Hypothalamus (tissue), 51 donors: ENCODE measurements around the gene ERCC5.

Experiments used
- DNase-seq, 51 donors: peaks; one replicate each; lab custom pipeline; 2025; lab: John Stamatoyannopoulos, UW

ERCC5 gene

GRCh38 chr13:102838982-102839381, 6.8 kb upstream of the ERCC5 start:
- DNase-seq, result no peak

GRCh38 chr13:102839462-102839861, 6.4 kb upstream of the ERCC5 start:
- no peak for DNase-seq

- DNase-seq, result no peak
Observed at GRCh38 chr13:102845289-102845629, 573 bp upstream of the ERCC5 start.

GRCh38 chr13:102846261-102847015, 606 bp downstream of the ERCC5 start:
- DNase-seq, result peak in 19 of 51 donors; percentile 13 to 81 (median 50)

- no peak for DNase-seq
Observed at GRCh38 chr13:102847272-102848234, 1.7 kb downstream of the ERCC5 start.

GRCh38 chr13:102848956-102849355, 3.1 kb downstream of the ERCC5 start:
- DNase-seq, result no peak

GRCh38 chr13:102852556-102852955, 6.7 kb downstream of the ERCC5 start:
- no peak for DNase-seq

GRCh38 chr13:102854675-102855074, 8.8 kb downstream of the ERCC5 start:
- no peak for DNase-seq

- DNase-seq, result no peak
Observed at GRCh38 chr13:102856557-102856956, 10.7 kb downstream of the ERCC5 start.

GRCh38 chr13:102862624-102863210, 16.9 kb downstream of the ERCC5 start:
- DNase-seq, result no peak

GRCh38 chr13:102863590-102863989, 17.8 kb downstream of the ERCC5 start:
- DNase-seq, result no peak

GRCh38 chr13:102868366-102868936, 22.6 kb downstream of the ERCC5 start:
- peak in 1 of 51 donors; percentile 10 for DNase-seq

GRCh38 chr13:102869948-102870676, 24.3 kb downstream of the ERCC5 start:
- peak in 1 of 51 donors; percentile 41 for DNase-seq

- peak in 45 of 51 donors; percentile 2 to 77 (median 41) for DNase-seq
Observed at GRCh38 chr13:102870677-102871415, 25.0 kb downstream of the ERCC5 start.

- no peak for DNase-seq
Observed at GRCh38 chr13:102872131-102872530, 26.3 kb downstream of the ERCC5 start.

GRCh38 chr13:102872531-102872930, 26.7 kb downstream of the ERCC5 start:
- no peak for DNase-seq

- DNase-seq, result no peak
Observed at GRCh38 chr13:102873653-102874052, 27.8 kb downstream of the ERCC5 start.

GRCh38 chr13:102875256-102875655, 29.4 kb downstream of the ERCC5 start:
- peak in 1 of 51 donors; percentile 44 for DNase-seq

GRCh38 chr13:102877303-102877702, 31.5 kb downstream of the ERCC5 start:
- no peak for DNase-seq

- no peak for DNase-seq
Observed at GRCh38 chr13:102878481-102878880, 32.6 kb downstream of the ERCC5 start.
